HG03565 (cell line): Measurements from ENCODE around the gene CNOT1.
"Not testable (repeated sequence)": the region's sequence is repeated elsewhere in the genome, so short reads cannot be mapped to it uniquely, and the experiment has no call there.

Experiments
- ATAC-seq: cut with Tn5 transposase; IDR thresholded peaks from one replicate; pipeline ENCODE4 v1.9.1; 2021; ENCODE audit warnings: mild to moderate bottlenecking, moderate library complexity; ENCODE audit not compliant: unreplicated experiment

Gene CNOT1

DNA sequence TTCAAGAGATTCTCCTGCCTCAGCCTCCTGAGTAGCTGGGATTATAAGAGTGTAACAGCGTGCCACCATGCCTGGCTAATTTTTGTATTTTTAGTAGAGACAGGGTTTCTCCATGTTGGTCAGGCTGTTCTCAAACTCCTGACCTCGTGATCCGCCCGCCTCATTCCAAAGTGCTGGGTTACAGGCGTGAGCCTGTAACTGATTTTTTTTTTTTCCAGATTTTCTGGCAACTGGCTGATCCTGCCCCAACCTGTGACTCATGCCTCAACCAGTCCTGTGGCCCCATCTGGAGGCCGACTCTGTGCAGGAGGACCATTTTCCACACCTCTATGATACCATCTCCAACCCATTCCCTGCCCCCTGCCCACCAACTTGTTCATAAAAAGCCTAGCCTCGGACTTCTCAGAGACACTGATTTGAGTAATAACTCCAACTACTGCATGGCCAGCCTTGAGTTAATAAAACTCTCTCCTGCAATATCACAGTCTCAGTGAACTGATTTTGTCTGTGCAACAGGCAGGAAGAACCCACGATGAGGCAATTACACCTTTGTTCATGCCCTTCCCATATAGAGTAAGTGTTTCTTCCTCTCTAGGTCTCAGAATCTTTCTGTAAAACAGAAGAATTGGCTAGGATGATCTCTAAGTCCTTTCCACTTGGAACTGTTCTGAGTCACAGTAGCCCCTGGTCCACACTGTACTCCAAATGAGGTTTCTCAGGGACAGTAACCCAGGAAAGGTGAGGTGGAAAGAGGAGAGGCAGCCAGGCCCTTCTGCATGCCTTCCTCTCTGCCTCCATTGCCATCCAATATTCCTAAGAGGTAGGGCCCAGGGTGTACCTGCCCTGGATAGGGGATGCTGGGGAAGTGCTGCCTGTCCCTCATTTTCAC is 8.8 kb upstream of the CNOT1 start:
- no peak for ATAC-seq

- not testable (repeated sequence) for ATAC-seq
These were observed 7.4 kb upstream of the CNOT1 start for GRCh38 chr16:58637021-58637420.

DNA sequence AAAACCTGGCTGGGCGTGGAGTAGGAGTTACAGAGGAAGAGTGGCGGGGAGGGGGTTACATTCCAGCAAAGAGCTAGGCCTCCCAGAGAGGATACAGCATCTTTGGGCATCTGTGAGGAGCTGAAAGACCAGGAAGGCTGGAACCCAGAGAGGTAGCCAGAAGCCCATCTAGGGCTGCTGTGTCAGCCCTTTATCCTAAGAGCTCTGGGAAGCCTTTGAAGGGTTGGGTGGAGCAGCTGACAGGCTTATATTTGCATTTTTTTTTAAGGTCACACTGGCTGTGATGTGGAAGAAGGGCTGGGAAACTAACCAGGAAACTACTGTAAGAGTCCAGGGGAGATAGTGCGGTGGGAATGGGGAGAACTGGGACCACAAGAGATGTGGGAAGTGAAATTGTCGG is 6.8 kb upstream of the CNOT1 start:
- no peak for ATAC-seq

GRCh38 chr16:58635502-58635901 is 5.9 kb upstream of the CNOT1 start:
- no peak for ATAC-seq

DNA sequence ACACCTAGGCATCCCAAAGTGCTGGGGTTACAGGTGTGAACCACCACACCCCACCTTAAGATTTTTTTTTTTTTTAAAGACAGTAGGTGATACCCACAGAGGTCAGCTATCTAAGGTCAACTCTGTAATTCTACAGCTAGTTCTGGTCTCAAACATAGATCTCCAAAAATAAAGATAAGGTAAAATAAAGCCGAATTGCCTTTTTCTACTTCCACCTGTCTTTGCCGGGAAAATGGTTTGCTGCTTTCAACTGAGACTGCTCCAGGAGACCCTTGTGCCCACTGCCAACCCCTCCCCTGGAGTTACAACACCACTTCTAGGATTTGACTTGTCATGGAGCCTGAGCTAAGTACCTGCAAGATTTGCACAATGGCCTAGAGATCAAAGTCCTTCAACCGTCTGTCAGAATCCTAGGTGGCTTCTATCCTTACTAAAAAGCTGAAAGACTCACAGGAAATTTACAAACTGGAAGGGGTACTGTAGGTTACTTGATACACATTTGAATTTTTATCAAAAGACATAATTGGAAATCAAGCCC is 4.7 kb upstream of the CNOT1 start:
- ATAC-seq = no peak

GRCh38 chr16:58628845-58629732 is 537 bp downstream of the CNOT1 start:
- no peak for ATAC-seq

DNA sequence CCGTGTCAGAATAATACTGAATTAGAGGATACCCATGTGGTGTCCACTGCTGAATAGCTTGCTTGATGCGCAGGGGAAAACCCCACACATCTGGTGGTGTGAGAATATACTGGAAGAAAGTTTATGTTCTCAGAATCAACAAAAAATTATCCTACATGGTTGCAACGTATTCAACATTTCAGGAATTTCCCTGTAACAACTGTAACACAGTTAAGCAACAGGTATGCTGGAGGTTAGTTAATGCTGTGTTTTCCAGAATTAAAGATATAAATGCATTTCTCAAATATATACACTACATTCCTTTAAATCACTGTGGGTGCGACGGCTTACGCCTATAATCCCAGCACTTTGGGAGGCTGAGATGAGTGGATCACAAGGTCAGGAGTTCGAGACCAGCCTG is 5.4 kb downstream of the CNOT1 start:
- ATAC-seq = no peak

DNA sequence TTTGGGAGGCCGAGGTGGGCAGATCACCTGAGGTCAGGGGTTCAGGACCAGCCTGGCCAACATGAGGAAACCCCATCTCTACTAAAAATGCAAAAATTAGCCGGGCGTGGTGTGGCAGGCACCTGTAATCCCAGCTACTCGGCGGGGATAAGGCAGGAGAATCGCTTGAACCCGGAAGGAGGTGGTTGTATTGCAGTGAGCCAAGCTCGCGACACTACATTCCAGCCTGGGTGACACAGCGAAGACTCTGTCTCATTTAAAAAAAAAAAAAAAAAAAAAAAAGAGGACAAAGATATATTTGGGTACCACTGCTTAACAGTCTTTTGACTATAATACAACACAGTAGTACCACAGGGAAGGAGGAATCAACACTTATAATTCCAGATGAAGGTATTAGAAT is 9.2 kb downstream of the CNOT1 start:
- no peak for ATAC-seq

GRCh38 chr16:58615280-58615679 is 14.3 kb downstream of the CNOT1 start:
- no peak for ATAC-seq

DNA sequence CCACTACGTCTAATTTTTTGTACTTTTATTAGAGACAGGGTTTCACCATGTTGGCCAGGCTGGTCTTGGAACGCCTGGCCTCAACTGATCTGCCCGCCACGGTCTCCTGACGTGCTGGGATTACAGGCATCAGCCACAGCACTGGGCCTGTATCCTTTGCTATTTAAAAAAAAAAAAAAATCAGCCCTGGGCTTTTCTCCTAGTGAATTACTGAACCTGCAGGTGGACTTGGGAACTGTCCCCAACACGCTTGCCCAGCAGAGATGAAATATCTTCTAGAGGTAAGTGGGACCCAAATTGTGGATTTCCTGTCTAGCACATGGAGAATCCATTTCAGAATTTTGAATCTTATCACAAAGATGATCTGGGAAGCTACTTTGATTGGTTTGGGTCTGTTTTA is 14.8 kb downstream of the CNOT1 start:
- ATAC-seq = no peak

GRCh38 chr16:58614212-58614611 is 15.4 kb downstream of the CNOT1 start:
- ATAC-seq = no peak

DNA sequence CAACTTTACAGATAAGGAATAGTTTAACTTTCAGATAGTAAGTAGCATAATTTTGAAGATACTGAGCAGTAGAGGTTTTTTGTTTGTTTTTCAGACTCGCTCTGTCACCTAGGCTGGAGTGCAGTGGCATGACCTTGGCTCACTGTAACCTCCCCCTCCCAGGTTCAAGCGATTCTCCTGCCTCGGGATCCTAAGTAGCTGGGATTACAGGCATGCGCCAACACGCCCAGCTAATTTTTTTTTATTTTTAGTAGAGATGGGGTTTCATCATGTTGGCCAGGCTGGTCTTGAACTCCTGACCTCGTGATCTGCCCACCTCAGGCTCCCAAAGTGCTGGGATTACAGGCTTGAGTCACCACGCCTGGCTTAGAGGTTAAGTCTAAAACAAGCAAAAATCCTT is 16.7 kb downstream of the CNOT1 start:
- ATAC-seq = not testable (repeated sequence)

GRCh38 chr16:58608601-58609136 is 21.0 kb downstream of the CNOT1 start:
- no peak for ATAC-seq

DNA sequence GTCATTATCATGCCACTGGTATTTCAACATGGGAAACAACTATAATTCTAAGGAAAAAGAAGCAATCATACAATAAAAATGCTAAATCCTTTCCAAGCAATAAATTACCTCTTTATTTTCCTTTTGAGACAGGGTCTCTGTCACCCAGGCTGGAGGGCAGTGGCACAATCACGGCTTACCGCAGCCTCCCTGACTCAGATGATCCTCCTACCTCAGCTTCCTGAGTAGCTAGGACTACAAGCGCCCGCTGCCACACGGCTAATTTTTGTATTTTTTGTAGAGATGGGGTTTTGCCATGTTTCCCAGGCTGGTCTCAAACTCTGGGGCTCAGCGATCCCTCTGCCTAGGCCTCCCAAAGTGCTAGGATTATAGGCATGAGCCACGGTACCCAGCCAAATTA is 24.1 kb downstream of the CNOT1 start:
- ATAC-seq = no peak

DNA sequence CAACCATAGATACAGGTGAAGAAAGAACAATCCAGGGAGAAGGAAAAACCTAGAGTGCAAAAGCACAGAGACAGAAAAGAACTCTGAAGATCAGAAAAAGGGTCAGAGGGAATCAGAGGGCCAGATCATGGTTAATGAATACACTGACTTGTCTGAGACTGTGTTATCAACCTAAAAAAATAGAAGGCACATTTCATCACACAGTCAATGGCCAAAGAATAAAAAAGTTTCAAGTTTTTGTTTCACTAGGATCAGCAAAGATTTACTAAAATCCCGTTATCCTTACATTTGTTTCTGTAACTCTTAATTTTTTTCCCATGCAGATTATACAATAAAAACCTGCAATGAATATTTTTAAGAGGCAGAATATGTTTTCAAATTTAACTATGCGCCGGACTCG is 38.5 kb downstream of the CNOT1 start:
- ATAC-seq = no peak

GRCh38 chr16:58589326-58589905 is 40.2 kb downstream of the CNOT1 start:
- no peak for ATAC-seq

- ATAC-seq = no peak
These were observed 41.2 kb downstream of the CNOT1 start for GRCh38 chr16:58588406-58588805.

DNA sequence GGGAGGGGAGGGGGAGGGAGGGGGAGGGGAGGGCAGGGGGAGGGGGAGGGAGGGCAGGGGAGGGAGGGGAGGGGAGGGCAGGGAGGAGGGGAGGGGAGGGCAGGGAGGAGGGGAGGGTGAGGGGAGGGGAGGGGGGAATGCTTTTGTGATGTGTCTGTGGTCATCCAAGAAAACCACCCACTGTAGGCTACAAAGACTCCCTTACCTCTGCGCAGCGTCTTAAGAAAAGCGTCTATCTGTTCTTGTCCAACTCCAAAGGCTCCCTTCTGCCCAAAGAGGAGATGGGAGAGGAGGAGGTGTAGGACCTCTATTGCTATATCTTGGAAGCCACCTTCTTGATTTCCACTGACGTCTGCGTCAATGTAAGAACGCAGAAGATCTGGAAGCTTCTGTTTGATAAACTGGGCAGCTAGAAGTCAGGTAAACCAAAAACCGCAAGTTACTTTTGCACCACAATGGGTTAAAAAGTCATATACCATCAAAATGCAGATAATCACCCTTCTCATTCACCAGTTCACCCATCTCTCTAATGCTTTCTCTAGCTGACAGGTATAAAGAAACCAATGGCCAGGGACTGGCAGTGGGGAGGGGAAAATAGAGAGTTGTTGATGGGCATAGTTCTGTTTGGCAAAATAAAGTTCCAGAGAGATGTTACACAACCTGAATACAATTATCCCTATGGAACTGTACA is 43.1 kb downstream of the CNOT1 start:
- ATAC-seq = no peak

- ATAC-seq = no peak
These were observed 44.7 kb downstream of the CNOT1 start for GRCh38 chr16:58584831-58585505.
